Right lobe of liver (tissue), 4 donors: Measurements from ENCODE around the gene NFATC1.

Experiments used
- CTCF ChIP-seq, 4 donors: fragments of 200-600 bp in 3 of 4; fragments of 450-650 bp in 1 of 4; IDR thresholded peaks; one replicate each; pipeline versions ENCODE4 v1.5.1 to v1.8.0; 2016 to 2022; ENCODE audit warnings: antibody characterized with exemption in 4 of 4, mild to moderate bottlenecking in 2 of 4
- POLR2A ChIP-seq: fragments of 450-650 bp; IDR thresholded peaks from one replicate; pipeline ENCODE4 v1.6.1; 2017; ENCODE audit warnings: antibody characterized with exemption, mild to moderate bottlenecking
- donor health status: DM: no; HTN: no; CAD: no.
- donor health status: DM: no; HTN: no; CAD: no.
- donor health status: DM: no; HTN: yes; CAD: no.

GRCh38 chr18:79523206-79523735 lies 127.5 kb downstream of the NFATC1 start:
- no peak for TF ChIP-seq CTCF (IDR thresholded peaks at IDR 0.05)
- no peak for TF ChIP-seq POLR2A
